ENCODE data around the gene BABAM2. TPM values are rescaled to one million over a fixed set of nuclear protein-coding genes. Genes with fewer than 3 reads are reported as not detected.

The BABAM2 gene
- total and polyA plus RNA-seq, 10 of the 15 experiments (the other 5 are each of a cell fraction or from before 2014, with no cell fraction given): 30.7 to 59.9 (median 44.5) TPM

- ATAC-seq: no peak
- no peak for FAIRE-seq
- intact Hi-C loops (cut with micrococcal nuclease; ENCODE audit: unreplicated experiment) (no loop called here), in situ Hi-C loops (cut with MboI) (no loop called here)
- CTCF ChIA-PET: no interaction called here
- Histone ChIP-seq H3K9me3 (replicated peaks; ENCODE audit: control insufficient read depth, insufficient read depth, low read length) (no peaks in the 10 kb centered on the region), H3K4me2 (ENCODE audit: control insufficient read depth, insufficient read depth) (no peak overlapping the region), H3K4me1 (ENCODE audit: control insufficient read depth, insufficient read depth, low read length) (no peaks in the 10 kb centered on the region), H3K27ac (ENCODE audit: control insufficient read depth, insufficient read depth) (no peak overlapping the region), H2AFZ (ENCODE audit: control insufficient read depth, low read depth, low read length) (no peak overlapping the region), H3K79me2 (ENCODE audit: control insufficient read depth, insufficient read depth, low read length) (no peaks in the 10 kb centered on the region), H3K4me3 (no peak overlapping the region), H3K27me3 (replicated peaks in 1 of 2; ENCODE audit: control insufficient read depth in 2 of 2, insufficient read depth in 2 of 2, low read length in 1 of 2) (no peaks in the 10 kb centered on the region), H4K20me1 (ENCODE audit: control insufficient read depth, insufficient read depth) (no peaks in the 10 kb centered on the region), H3K36me3 (ENCODE audit: control insufficient read depth in 2 of 2, insufficient read depth in 2 of 2, low read length in 1 of 2) (no peaks in the 10 kb centered on the region), H3K9ac (ENCODE audit: control insufficient read depth, insufficient read depth, low read length) (no peak overlapping the region)
- RAD21 ChIA-PET (ENCODE audit: unreplicated experiment): no interaction called here
- DNase-seq (ENCODE audit: low read depth, low spot score): no peak
- POLR2A ChIA-PET: no interaction called here
- TF ChIP-seq PAX8 (IDR thresholded peaks at IDR 0.05) (no peak), ZNF207 (IDR thresholded peaks at IDR 0.05; ENCODE audit: borderline replicate concordance) (no peak), CUX1 (IDR thresholded peaks at IDR 0.05; ENCODE audit: insufficient replicate concordance, low read depth, low read length) (no peak), GABPA (IDR thresholded peaks at IDR 0.05; ENCODE audit: low read depth) (no peak), NFIC (IDR thresholded peaks at IDR 0.05; ENCODE audit: low read depth, low read length) (no peak), POLR2AphosphoS2 (IDR thresholded peaks at IDR 0.05; ENCODE audit: low read depth, low read length) (no peak), CHD4 (IDR thresholded peaks at IDR 0.05) (no peak), MXI1 (IDR thresholded peaks at IDR 0.05; ENCODE audit: low read depth, low read length) (no peak)
- no TSS peak for BruUV-seq (replicated peaks)
- SMC1A ChIA-PET (ENCODE audit: uncharacterized antibody, unreplicated experiment): no interaction called here
- 93% methylated on average over 6 of the region's 6 CpGs for WGBS (ENCODE audit: insufficient coverage, insufficient replicate concordance, low lambda C conversion rate, missing lambda C conversion rate)
Measured at GRCh38 chr2:28335666-28336065, 445.1 kb downstream of the BABAM2 start.
